Activated T-helper 9 cell treated with anti-CD3 and anti-CD28 coated beads, Interleukin-2, amount 50 U/mL, for 16 hours (primary cell): ENCODE results near the gene GDPD4.

Source experiments
- DNase-seq: peaks from one replicate; pipeline ENCODE4 v3.0.0-alpha.2; 2020; ENCODE audit warnings: low read depth

The GDPD4 gene

DNA sequence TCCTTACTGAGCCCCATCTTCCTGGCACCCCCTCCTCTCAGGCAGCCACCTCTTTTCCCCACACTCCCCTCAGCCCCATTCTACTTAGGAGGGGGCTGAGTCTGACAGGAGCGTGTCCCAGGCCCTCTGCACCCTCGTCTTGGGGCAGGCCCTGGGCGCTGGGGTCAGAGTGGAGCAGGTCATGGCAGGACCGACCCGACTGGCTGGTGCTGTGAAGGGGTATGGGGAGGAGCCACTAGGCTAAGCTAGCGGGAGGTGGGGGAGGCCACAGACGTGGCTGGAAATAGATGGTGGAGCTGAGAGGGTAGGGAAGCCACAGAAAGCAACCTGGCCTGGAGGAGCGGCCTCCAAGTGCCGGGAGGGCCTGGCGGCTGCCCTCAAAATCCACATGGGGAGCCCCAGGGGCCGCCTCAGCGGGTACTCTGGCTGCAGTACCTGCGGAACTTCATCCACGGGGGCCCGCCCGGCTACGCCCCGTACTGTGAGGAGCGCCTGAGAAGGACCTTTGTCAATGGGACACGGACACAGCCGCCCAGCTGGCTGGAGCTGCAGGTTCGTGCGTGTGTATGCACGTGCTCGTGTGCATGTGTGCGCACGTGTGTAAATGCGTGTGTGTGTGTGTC lies 111.8 kb downstream of the GDPD4 start:
- no peak for DNase-seq

DNA sequence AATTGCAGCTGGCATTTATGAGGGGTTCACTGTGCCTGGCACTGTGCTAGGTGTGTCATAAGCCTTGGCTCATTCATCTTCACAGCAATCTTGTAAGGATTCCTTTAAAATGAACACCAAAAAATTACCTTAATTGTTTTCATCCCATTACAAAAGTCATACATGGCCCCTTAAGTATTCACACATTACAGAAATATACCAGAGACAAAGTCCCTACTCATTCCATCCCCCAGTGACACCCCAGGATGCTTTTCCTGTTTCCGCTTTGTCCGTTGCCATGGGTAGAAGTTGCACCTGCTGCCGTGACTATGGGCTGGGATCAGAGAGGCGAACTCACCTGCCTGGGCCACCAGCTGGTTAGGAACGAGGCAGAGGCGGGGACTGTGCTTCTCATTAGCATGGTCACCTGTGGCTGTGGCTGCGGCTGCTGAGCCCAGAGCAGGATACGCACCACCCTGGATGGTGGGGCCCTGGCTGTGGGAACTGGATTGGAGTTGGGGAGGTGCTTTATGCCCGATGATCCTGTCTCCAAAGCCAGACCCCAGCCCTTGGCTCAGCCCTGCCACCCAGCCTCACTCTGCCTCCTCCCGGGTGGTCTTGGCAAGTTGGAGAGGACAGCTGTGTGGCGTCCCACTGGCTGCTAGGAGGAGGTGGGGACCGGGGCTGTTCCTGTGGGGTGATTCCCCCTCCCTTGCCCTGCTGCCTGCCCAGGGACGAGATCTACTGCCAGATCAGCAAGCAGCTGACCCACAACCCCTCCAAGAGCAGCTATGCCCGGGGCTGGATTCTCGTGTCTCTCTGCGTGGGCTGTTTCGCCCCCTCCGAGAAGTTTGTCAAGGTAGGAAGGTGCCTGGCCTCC lies 112.6 kb downstream of the GDPD4 start:
- DNase-seq, result no peak

DNA sequence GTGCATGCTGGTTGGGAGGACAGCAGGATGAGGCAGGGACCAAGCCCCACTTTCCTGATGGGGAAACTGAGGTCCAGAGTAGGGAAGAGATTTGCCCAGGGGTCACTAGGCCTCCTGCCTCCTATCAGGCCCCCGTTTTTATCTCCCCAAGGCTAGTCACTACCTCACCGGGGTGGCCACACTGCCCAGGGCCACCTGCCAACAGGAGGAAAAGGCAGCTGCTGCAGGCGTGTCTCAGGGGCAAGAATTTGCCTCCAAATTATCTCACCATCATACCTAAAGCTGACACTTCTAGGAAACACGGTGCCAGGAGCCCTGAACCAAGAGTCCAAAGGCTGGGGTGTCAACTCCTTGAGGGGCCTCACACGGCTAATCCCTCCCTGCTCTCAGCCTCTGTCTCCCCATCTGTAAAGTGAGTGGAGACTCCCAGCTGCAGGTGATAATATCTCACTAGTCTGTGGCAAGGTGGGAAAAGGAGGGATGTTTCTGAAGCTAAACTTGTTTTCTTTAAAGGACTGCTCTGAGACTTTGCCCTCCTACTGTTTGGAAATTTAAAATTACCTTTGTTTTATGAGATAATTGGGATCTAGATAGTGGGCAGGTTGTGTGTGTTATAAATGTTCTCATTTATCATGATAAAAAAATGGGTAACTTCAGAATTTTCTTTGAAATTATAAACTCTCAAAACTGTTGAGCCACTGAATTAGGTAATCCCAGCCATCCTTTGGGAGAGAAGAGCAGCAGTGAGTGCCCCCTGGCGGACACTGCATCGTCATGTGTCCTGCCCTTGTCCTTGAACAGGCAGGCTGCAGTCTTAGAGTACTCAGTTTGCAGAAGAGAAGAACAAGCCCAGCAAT lies 113.5 kb downstream of the GDPD4 start:
- peak; percentile 36 for DNase-seq

DNA sequence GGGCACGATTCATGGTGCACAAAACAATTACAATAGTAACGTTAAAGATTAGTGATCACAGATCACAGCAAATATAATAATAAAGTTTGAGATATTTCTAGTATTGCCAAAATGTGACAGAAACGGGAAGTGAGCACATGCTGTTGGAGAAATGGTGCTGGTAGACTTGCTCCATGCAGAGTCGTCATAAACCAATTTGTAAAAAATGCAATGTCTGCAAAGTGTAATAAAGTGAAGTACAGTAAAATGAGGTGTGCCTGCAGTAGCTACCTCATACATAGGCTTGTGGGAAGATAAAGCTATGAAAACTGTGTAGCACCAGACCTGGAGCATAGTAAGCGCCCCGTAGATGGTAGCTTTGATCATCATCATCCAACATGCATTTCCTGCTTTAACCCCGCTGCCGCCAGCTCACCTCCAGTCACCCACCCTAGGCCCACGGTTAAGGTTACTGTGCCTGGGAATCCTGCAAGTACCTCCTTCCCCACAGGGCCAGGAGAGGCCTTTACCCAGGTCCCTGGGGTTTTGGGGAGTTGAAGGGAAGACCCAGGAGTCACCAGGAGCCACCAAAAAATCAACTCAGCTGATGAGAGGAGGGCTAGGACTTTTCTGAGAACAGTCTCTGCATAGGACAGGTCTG lies 114.3 kb downstream of the GDPD4 start:
- no peak for DNase-seq

DNA sequence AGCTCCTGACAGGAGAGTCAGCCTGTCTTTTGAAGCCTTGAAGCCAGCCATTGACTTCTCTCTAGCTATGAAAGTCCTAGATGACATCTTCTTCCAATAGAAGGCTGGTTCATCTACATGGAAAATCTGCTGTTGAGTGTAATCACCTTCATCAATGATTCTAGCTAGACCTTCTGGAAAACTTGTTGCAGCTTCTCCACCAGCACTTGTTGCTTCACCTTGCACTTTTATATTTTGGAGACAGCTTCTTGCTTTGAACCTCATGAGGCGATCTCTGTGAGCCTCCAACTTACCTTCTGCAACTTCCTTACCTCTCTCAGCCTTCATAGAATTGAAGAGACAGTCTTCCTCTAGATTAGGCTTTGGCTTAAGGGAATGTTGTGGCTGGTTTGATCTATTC lies 115.2 kb downstream of the GDPD4 start:
- DNase-seq, result no peak

DNA sequence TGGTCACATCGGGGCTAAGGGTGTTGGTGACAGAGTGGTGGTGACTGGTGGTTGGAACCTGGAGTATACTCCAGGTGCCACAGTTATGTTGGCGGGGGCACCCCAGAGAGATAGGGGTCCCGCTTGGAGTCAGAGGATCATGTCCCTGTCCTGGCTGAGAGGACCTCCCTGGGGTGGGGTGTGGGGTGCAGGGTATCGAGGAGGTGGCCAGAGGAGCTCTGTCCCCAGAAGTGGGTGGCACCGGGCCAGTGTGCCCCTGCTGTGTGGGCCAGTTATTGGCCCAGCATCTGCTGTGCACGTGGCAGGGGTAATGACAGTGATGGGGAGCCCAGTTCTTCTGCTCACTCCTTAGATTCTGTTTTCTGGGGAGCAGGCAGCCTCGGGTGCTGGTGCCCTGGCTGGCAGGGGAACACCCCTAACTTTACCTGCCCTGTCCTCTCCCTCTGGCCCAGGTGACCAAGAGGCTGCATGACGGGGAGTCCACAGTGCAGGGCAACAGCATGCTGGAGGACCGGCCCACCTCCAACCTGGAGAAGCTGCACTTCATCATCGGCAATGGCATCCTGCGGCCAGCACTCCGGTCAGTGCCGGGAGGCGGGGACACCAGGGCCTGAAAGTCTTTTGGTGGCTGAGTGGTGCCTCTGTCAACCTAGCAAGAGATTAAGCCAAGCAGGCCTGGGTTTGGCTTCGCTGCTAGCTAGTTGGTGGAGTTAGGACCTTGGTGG lies 117.2 kb downstream of the GDPD4 start:
- no peak for DNase-seq

DNA sequence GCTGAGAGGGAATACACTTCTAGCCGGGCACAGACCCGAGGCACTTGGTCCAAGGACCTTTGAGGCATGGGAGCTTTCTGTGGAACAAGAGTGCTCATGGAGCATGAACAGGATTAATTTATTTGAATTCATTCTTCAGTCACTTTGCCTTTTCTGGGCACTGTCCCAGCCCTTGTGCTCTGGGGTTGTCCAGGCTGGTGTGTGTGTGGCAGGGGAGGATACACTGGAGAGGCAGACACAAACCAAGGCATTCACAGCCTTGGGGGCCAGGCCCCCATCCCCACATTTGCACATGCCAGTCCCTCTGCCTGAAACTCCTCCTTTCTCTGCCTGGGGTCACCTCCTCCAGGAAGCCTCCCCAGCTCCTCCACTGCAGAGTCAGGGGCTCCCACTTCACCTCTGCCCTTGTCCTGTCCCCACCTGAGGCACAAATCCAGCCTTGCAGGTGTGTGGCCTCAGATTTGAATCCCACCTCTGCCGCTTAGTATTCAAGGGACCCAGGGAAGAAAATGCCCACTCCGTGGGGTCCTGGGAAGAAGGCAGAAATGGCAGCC lies 118.0 kb downstream of the GDPD4 start:
- no peak for DNase-seq

DNA sequence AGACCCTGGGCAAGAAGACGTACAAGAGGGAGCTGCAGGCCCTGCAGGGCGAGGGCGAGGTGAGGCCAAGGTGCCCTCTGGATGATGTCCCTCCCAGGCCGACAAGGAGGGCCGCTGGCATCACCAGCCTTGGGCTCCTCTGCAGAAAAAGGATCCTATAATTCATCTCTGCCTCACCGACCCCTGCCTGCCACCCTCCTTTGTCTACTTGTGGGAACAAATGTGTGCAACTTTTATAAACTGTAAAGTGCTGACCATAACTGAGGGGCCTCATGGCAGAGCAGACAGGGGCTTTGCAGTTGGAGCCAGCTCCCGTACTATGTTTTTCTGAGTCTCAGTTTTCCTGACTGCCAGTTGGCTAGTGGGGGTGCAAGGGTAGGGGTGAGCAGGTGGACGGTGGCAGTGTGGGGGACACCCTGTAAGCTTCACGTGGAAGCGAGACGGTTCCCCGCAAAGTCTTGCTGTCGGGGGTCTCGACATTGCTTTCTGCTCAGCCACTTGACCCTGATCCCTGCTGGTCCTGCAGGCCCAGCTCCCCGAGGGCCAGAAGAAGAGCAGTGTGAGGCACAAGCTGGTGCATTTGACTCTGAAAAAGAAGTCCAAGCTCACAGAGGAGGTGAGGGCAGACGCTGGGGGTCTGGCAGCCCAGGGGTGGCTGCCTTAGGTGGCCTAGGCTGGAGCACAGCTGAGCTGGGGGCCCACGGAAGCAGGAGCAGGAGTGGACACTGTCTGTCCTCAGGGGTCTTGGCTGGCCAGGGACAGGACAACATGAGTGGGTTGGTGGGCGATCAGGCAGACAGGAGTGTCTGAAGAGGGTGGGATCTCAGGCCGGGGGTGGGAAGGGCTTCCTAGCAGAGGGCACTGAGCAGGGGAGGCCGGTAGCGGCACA lies 118.7 kb downstream of the GDPD4 start:
- DNase-seq, result no peak

DNA sequence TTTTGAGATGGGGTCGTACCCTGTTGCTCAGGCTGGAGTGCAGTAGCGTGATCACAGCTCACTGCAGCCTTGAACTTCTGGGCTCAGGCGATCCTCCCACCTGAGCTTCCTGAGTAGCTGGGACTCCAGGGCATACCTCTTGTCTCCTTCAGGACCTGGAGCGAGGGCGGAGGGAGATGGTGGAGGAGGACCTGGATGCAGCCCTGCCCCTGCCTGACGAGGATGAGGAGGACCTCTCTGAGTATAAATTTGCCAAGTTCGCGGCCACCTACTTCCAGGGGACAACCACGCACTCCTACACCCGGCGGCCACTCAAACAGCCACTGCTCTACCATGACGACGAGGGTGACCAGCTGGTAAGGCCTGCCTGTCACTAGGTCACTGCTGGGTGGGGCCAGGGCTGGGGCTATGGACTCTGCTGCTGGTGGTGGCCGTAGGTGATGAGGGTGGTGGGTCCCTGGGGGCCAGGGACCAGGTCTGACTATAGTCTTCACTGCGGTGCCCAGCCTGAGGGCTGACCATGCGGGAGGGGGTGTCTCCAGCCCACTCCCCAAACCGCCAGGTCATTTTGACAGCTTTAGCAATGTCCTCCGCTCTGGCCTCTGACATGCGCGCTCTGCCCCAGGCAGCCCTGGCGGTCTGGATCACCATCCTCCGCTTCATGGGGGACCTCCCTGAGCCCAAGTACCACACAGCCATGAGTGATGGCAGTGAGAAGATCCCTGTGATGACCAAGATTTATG lies 119.5 kb downstream of the GDPD4 start:
- DNase-seq, result no peak

DNA sequence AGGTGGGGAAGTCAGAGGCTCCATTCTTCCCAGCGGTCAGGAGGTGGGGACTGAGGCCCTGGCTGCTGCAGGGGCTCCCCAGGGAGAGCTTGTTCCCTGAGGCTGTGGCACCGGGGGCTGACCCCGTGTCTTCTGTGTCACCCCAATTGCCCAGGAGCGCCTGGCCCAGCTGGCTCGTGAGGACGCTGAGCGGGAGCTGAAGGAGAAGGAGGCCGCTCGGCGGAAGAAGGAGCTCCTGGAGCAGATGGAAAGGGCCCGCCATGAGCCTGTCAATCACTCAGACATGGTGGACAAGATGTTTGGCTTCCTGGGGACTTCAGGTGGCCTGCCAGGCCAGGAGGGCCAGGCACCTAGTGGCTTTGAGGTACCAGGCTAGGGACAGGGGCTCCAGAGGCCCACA lies 120.3 kb downstream of the GDPD4 start:
- DNase-seq, result no peak

DNA sequence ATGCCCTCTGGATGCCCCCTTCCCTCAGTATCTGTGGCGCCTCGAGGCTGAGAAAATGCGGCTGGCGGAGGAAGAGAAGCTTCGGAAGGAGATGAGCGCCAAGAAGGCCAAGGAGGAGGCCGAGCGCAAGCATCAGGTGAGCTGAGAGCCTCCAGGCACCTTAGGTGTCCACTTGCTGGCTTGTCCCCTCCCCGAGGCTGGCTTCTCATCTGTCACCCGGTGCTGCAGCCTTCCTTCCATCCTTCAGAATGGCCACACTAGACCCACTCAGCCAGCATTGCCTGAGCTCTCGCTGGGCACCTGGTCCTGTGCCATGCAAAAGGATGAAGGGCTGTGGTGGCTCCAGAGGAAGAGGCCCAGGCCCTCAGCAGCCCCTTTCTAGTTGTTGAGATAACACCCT lies 121.1 kb downstream of the GDPD4 start:
- DNase-seq, result no peak

DNA sequence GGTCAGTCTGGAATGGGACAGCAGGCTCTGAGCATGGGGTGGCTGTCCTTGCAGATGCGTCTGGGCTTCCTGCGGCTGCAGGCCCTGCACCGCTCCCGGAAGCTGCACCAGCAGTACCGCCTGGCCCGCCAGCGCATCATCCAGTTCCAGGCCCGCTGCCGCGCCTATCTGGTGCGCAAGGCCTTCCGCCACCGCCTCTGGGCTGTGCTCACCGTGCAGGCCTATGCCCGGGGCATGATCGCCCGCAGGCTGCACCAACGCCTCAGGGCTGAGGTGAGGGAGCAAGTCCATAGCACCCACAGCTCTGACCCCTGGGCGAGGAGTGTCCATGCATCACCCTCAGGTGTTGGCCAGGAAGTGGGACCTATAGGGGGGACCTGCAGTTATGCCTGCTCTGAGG lies 121.8 kb downstream of the GDPD4 start:
- DNase-seq, result no peak

DNA sequence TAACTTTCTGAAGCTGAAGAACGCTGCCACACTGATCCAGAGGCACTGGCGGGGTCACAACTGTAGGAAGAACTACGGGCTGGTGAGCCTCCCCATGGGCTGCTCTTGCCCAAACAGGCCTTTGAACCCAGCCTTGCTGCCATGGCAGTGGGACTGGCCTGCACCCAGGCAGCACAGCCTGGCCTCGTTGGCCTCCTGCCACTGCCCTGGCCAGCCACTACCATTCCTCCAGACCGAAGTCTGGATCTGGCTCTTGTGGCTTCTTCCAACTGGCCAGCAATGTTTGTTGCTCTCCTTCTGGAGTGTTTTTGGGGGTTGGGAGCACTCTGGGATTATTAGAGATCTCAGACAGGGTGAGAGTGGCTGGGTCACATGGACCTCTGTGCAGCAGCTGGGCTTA lies 122.4 kb downstream of the GDPD4 start:
- DNase-seq, result no peak

DNA sequence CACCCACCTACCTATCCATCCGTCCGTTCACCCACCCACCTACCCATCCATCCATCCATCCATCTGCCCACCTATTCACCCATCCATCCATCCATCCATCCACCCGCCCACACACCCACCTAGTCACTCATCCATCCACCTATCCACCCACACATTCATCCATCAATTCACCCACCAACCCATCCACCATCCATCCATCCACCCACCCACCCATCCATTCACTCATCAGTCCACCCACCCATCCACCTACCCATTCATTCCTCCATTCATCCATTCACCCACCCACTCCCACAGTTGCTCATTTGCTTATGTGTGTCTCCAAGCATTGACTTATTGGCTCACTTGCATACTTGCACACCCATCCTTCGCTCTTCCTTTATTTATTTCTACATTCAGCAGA lies 123.3 kb downstream of the GDPD4 start:
- DNase-seq, result no peak

DNA sequence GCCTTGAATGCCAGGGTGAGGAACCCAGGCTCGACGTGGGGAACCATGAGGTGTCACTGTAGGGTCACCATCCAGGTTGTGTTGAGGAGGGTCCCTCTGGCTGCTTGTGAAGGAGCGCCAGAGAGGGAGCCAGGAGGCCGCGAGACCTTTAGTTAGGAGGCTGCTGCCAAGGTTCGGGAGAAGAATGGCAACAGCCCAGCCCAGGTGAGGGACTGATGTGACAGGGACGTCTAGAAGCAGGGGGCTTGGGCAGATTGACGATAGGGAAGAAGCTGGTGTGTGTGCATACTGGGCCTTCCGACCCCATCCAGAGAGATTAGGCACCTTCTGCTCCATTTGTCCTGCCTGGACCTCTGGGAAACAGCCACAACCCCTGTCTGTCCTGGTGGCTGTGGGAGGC lies 124.5 kb downstream of the GDPD4 start:
- DNase-seq, result no peak

DNA sequence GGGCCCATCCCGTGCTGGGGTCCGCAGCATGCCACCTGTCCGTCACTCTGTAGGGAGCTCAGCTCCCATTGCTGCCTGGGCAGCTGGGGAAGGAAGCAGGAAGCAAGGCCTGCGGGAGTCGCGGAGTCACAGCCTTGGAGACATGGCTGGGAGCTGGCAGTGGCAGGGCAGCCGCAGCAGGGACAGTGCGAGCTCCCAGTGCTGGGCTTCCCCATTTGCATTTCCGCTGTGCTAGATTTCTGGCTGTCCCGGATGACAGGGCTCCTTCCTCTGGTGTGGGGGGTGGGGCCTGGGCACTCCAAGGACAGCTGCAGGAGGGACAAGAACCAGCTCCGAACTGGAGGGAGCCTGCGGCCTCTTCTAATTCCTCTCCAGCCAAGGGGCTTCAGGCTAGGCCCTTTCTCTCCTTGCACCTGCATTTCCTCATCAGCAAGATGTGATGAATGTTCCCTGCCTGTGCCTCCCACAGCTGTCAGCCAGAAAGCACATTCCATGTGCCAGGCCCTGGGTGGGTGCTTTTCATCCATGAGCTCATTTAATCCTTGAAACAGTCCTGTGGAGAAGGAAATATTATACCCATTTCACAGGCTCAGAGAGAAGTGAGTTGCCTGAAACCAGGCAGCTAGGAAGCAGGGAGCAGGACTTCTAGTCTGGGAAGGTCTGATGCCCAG lies 125.5 kb downstream of the GDPD4 start:
- no peak for DNase-seq

DNA sequence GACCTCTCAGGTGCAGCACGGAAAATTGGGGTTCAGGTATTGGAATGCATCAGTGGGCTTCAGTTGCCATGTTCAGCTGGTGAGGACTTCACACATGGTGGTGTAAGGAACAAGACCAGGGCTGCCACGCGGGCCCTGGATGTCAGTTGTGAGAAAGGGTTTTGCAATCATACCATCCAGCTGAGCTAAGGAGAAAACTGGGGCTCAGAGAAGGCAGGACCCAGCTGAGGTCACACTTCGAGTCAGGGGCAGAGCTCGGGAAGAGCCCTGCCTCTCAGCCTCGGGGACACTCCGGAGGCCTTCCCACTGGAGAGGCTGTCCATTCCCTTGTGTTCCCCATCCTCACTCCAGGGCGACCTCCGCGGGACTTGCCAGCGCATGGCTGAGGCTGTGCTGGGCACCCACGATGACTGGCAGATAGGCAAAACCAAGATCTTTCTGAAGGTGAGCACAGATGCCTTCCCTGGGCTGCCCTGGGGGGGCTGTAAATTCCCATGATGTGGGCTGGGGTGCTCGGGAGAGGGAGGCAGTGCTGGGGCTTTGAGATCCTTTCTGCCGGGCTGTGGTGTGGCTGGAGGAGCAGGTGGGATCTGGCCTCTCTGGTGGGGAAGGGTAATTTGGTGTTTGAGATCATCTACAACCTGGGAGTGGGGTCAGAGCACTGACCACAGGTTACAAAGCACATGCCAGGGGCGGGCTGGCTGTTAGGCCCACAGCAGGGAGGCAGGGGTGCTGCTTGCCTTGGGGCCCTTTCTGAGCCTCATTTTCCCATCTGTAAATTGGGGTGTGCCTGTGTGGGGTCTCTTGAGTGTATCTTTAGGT lies 126.3 kb downstream of the GDPD4 start:
- no peak for DNase-seq

DNA sequence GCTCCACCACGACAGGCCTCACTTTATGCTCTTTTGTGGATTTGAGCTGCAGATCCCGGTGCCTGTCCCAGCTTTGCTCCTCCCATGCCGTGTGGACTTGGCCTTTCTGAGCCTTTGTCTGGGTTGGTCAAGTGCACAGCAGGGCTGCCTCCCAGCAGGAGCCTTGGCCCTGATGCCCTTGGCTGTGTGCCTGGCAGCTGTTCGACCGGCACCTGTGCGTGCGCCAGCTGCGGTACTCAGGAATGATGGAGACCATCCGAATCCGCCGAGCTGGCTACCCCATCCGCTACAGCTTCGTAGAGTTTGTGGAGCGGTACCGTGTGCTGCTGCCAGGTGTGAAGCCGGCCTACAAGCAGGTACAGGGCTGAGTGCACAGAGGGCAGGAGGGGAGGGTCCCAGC lies 126.9 kb downstream of the GDPD4 start:
- DNase-seq, result no peak
